ENCODE measurements around the gene VDAC1. TPM values are rescaled to one million over a fixed set of nuclear protein-coding genes. Genes with fewer than 3 reads are reported as not detected.

VDAC1 gene
- total RNA-seq, 2 experiments from 2014 or later, result 46.8 to 50.9 TPM

DNA sequence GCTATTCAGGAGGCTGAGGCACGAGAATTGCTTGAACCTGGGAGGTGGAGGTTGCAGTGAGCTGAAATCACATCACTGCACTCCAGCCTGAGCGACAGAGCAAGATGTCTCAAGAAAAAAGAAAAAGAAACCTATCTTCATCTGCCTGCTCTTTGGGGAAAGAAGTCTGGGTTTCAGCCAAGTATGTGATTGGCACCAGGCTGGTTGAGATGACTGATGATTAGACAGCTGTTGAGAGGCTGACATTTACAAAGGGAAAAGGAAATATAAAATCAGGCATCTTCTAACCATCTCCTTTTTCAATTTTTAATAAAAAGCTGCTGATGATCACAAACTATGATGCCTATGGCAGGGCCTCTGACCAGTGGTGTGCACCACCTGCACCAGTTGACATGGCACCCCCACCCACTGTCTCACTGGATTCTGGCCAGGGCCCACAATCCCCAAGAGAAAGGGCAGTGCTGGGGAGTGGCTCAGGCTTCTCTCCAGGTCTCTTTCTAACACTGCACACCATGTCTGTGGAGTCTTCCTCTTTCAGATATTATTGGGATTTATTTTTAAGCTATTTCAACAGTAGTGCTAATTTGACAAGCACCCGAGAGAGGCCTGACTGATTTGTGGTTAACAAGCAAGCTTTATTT lies 19.1 kb downstream of the VDAC1 start:
- TF ChIP-seq, protein P1, sequence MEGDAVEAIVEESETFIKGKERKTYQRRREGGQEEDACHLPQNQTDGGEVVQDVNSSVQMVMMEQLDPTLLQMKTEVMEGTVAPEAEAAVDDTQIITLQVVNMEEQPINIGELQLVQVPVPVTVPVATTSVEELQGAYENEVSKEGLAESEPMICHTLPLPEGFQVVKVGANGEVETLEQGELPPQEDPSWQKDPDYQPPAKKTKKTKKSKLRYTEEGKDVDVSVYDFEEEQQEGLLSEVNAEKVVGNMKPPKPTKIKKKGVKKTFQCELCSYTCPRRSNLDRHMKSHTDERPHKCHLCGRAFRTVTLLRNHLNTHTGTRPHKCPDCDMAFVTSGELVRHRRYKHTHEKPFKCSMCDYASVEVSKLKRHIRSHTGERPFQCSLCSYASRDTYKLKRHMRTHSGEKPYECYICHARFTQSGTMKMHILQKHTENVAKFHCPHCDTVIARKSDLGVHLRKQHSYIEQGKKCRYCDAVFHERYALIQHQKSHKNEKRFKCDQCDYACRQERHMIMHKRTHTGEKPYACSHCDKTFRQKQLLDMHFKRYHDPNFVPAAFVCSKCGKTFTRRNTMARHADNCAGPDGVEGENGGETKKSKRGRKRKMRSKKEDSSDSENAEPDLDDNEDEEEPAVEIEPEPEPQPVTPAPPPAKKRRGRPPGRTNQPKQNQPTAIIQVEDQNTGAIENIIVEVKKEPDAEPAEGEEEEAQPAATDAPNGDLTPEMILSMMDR (IDR thresholded peaks at IDR 0.05), result no peak
- no peak overlapping the region for H3K27ac Mint-ChIP-seq

GRCh38 chr5:133983674-133984073 lies 21.1 kb downstream of the VDAC1 start:
- no peaks in the 10 kb centered on the region for H3K9me3 ChIP-seq (ENCODE audit: control insufficient read depth in 1 of 2, insufficient read depth in 1 of 2, low read length in 2 of 2)
- Mint-ChIP-seq H3K27me3 (no peaks in the 10 kb centered on the region), H3K4me1 (ENCODE audit: low read depth) (peaks cover 6% of the 10 kb centered on the region), H3K4me3 (no peak overlapping the region), H3K27ac (no peak overlapping the region), H3K36me3 (ENCODE audit: low read depth) (peaks cover 65% of the 10 kb centered on the region), H3K9me3 (no peaks in the 10 kb centered on the region)
- no peaks in the 10 kb centered on the region for H3K27me3 ChIP-seq (ENCODE audit: control insufficient read depth in 1 of 2, insufficient read depth in 2 of 2, low read length in 2 of 2)
- POLR2A ChIA-PET, result interaction anchor here (0.7 kb wide), 1 partner anchor 601 kb away, joined by 3 read pairs; no protein-coding TSS in a partner anchor
- no peak for DNase-seq
- TF ChIP-seq, protein P1 (IDR thresholded peaks at IDR 0.05), result no peak
- ATAC-seq (ENCODE audit: poor library complexity), result no peak
- H3K36me3 ChIP-seq (ENCODE audit: insufficient read depth, low read length), result peaks cover 66% of the 10 kb centered on the region
- intact Hi-C loops (cut with DNase I, micrococcal nuclease), result no loop called here
- H3K27ac ChIP-seq (ENCODE audit: low read depth in 1 of 2, low read length in 2 of 2), result no peak overlapping the region
- no peaks in the 10 kb centered on the region for H3K4me1 ChIP-seq (ENCODE audit: insufficient read depth, low read length)
- CTCF ChIA-PET, result interaction anchor here (1.5 to 1.7 kb wide), 2 partner anchors 9 to 15 kb away, joined by 5 read pairs; no protein-coding TSS in a partner anchor
- H3K4me3 ChIP-seq (ENCODE audit: low read length), result no peak overlapping the region

More for the DNA sequence above, 19.1 kb downstream of the VDAC1 start:
- H3K36me3 ChIP-seq (ENCODE audit: insufficient read depth, low read length), result peaks cover 67% of the 10 kb centered on the region
- Mint-ChIP-seq H3K4me3 (no peak overlapping the region), H3K36me3 (ENCODE audit: low read depth) (peaks cover 70% of the 10 kb centered on the region), H3K27me3 (no peaks in the 10 kb centered on the region), H3K4me1 (ENCODE audit: low read depth) (peaks cover 5% of the 10 kb centered on the region), H3K9me3 (no peaks in the 10 kb centered on the region)
- intact Hi-C loops (cut with DNase I, micrococcal nuclease), result no loop called here
- POLR2A ChIA-PET, result no interaction called here
- ATAC-seq (ENCODE audit: poor library complexity), result no peak
- CTCF ChIA-PET, result interaction anchor here (2.3 kb wide), 1 partner anchor 11 kb away, joined by 7 read pairs; no protein-coding TSS in a partner anchor
- peak in 1 of 14 experiments; percentile 4 for DNase-seq
- no peaks in the 10 kb centered on the region for H3K4me1 ChIP-seq (ENCODE audit: insufficient read depth, low read length)
- H3K27me3 ChIP-seq (ENCODE audit: control insufficient read depth in 1 of 2, insufficient read depth in 2 of 2, low read length in 2 of 2), result no peaks in the 10 kb centered on the region
- no peak overlapping the region for H3K4me3 ChIP-seq (ENCODE audit: low read length)
- H3K27ac ChIP-seq (ENCODE audit: low read depth in 1 of 2, low read length in 2 of 2), result no peak overlapping the region
- no peaks in the 10 kb centered on the region for H3K9me3 ChIP-seq (ENCODE audit: control insufficient read depth in 1 of 2, insufficient read depth in 1 of 2, low read length in 2 of 2)

- H3K27me3 ChIP-seq (ENCODE audit: control insufficient read depth in 1 of 2, insufficient read depth in 2 of 2, low read length in 2 of 2), result no peaks in the 10 kb centered on the region
These were observed 23.1 kb downstream of the VDAC1 start for GRCh38 chr5:133981714-133982113.

More at GRCh38 chr5:133981714-133982113, 23.1 kb downstream of the VDAC1 start:
- DNase-seq (no peak), ATAC-seq (ENCODE audit: poor library complexity) (peak; percentile 61)
- intact Hi-C loops (cut with DNase I, micrococcal nuclease), result no loop called here
- TF ChIP-seq, protein P1 (IDR thresholded peaks at IDR 0.05), result no peak
- H3K36me3 Mint-ChIP-seq (ENCODE audit: low read depth), result peaks cover 66% of the 10 kb centered on the region
- no peak overlapping the region for H3K27ac ChIP-seq (ENCODE audit: low read depth in 1 of 2, low read length in 2 of 2)
- CTCF ChIA-PET, result no interaction called here
- H3K27me3 Mint-ChIP-seq, result no peaks in the 10 kb centered on the region
- no peaks in the 10 kb centered on the region for H3K9me3 ChIP-seq (ENCODE audit: control insufficient read depth in 1 of 2, insufficient read depth in 1 of 2, low read length in 2 of 2)
- no peaks in the 10 kb centered on the region for H3K9me3 Mint-ChIP-seq
- no peaks in the 10 kb centered on the region for H3K4me1 ChIP-seq (ENCODE audit: insufficient read depth, low read length)
- no peak overlapping the region for H3K4me3 ChIP-seq (ENCODE audit: low read length)
- H3K36me3 ChIP-seq (ENCODE audit: insufficient read depth, low read length), result peaks cover 59% of the 10 kb centered on the region
- no peak overlapping the region for H3K4me3 Mint-ChIP-seq
- H3K4me1 Mint-ChIP-seq (ENCODE audit: low read depth), result peaks cover 6% of the 10 kb centered on the region
- H3K27ac Mint-ChIP-seq, result peak overlapping the region; percentile 25
- POLR2A ChIA-PET, result no interaction called here
